Measurements from ENCODE around the gene CAV3. TPM values are rescaled to one million over a fixed set of nuclear protein-coding genes. Genes with fewer than 3 reads are reported as not detected.

The CAV3 gene
- polyA plus RNA-seq, 1 experiment, result not detected

- peaks cover 11% of the 10 kb centered on the region for H3K9me3 ChIP-seq (ENCODE audit: control insufficient read depth, insufficient read depth, low read length)
- no peaks in the 10 kb centered on the region for H3K27me3 ChIP-seq (ENCODE audit: control insufficient read depth, insufficient read depth, low read length)
- no peak overlapping the region for H3K4me3 ChIP-seq (ENCODE audit: low read depth, low read length)
- no peak for DNase-seq (ENCODE audit: low read depth, low spot score)
- TF ChIP-seq, protein P1, sequence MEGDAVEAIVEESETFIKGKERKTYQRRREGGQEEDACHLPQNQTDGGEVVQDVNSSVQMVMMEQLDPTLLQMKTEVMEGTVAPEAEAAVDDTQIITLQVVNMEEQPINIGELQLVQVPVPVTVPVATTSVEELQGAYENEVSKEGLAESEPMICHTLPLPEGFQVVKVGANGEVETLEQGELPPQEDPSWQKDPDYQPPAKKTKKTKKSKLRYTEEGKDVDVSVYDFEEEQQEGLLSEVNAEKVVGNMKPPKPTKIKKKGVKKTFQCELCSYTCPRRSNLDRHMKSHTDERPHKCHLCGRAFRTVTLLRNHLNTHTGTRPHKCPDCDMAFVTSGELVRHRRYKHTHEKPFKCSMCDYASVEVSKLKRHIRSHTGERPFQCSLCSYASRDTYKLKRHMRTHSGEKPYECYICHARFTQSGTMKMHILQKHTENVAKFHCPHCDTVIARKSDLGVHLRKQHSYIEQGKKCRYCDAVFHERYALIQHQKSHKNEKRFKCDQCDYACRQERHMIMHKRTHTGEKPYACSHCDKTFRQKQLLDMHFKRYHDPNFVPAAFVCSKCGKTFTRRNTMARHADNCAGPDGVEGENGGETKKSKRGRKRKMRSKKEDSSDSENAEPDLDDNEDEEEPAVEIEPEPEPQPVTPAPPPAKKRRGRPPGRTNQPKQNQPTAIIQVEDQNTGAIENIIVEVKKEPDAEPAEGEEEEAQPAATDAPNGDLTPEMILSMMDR (IDR thresholded peaks at IDR 0.05; ENCODE audit: low read depth, low read length), result no peak
- CTCF ChIA-PET, result interaction anchor here (0.8 kb wide), 2 partner anchors 39 to 67 kb away, joined by 3 read pairs; partner anchors contain the start of gene OXTR
- H3K27ac ChIP-seq (ENCODE audit: low read depth, low read length), result no peak overlapping the region
- POLR2A ChIA-PET, result no interaction called here
These were observed 2.9 kb upstream of the CAV3 start for GRCh38 chr3:8730656-8731055.

GRCh38 chr3:8732413-8732812 is 1.2 kb upstream of the CAV3 start:
- TF ChIP-seq, protein P1 (IDR thresholded peaks at IDR 0.05; ENCODE audit: low read depth, low read length), result no peak
- no peak overlapping the region for H3K27ac ChIP-seq (ENCODE audit: low read depth, low read length)
- ChIA-PET POLR2A (no interaction called here), CTCF (interaction anchor here (1.4 kb wide), 1 partner anchor 37 kb away, joined by 4 read pairs; the partner anchor contains the start of gene OXTR)
- no peak overlapping the region for H3K4me3 ChIP-seq (ENCODE audit: low read depth, low read length)
- no peaks in the 10 kb centered on the region for H3K27me3 ChIP-seq (ENCODE audit: control insufficient read depth, insufficient read depth, low read length)
- DNase-seq (ENCODE audit: low read depth, low spot score), result no peak
- H3K9me3 ChIP-seq (ENCODE audit: control insufficient read depth, insufficient read depth, low read length), result no peaks in the 10 kb centered on the region

- no peak for DNase-seq (ENCODE audit: low read depth, low spot score)
- POLR2A ChIA-PET, result interaction anchor here (0.5 kb wide), 1 partner anchor 135 kb away, joined by 3 read pairs; no protein-coding TSS in a partner anchor
- Histone ChIP-seq H3K9me3 (ENCODE audit: control insufficient read depth, insufficient read depth, low read length) (no peaks in the 10 kb centered on the region), H3K4me3 (ENCODE audit: low read depth, low read length) (no peak overlapping the region), H3K27me3 (ENCODE audit: control insufficient read depth, insufficient read depth, low read length) (no peaks in the 10 kb centered on the region), H3K27ac (ENCODE audit: low read depth, low read length) (no peak overlapping the region)
- TF ChIP-seq, protein P1 (IDR thresholded peaks at IDR 0.05; ENCODE audit: low read depth, low read length), result no peak
- CTCF ChIA-PET, result no interaction called here
These were observed 706 bp downstream of the CAV3 start for GRCh38 chr3:8734137-8734878.

DNA sequence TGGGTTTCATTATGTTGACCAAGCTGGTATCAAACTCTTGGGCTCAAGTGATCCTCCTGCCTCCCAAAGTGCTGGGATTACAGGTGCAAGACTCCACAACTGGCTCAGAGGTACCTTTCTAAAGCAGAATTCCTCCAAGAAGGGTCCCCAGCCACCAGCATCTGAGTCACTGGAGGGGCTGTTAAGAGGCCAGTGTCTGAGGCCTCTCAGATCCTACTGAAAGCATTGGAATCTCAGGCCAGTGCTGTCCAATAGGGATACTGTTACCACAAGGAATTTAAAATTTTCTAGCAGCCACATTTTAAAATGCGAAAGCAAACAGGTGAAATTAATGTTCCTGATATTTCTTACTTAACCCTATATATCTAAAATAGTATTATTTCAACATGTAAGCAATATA is 1.3 kb downstream of the CAV3 start:
- no peak for DNase-seq (ENCODE audit: low read depth, low spot score)
- Histone ChIP-seq H3K27ac (ENCODE audit: low read depth, low read length) (no peak overlapping the region), H3K4me3 (ENCODE audit: low read depth, low read length) (no peak overlapping the region), H3K27me3 (ENCODE audit: control insufficient read depth, insufficient read depth, low read length) (no peaks in the 10 kb centered on the region), H3K9me3 (ENCODE audit: control insufficient read depth, insufficient read depth, low read length) (peaks cover 4% of the 10 kb centered on the region)
- CTCF ChIA-PET, result no interaction called here
- POLR2A ChIA-PET, result no interaction called here
- TF ChIP-seq, protein P1 (IDR thresholded peaks at IDR 0.05; ENCODE audit: low read depth, low read length), result no peak

DNA sequence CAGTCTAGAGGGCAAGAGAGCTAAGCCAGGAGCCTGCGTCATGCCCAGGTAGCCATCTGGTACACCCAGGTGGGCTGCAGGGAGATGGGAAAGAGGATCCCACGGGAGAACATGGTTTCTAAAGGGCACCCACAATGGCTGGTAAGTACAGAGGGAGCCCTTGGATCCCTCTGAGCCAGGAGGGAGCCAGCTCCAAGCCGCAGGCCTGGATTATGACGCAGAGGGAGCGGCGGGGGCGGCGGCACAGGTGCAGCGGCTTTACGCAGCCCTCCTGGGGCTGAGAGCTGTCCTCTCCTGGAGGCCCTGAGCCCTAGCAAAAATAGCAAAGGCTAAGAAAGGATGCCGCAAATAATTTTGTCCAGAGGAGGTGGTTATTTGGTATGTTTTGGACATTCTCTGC is 2.8 kb downstream of the CAV3 start:
- Histone ChIP-seq H3K9me3 (ENCODE audit: control insufficient read depth, insufficient read depth, low read length) (peaks cover 4% of the 10 kb centered on the region), H3K27ac (ENCODE audit: low read depth, low read length) (no peak overlapping the region), H3K4me3 (ENCODE audit: low read depth, low read length) (no peak overlapping the region), H3K27me3 (ENCODE audit: control insufficient read depth, insufficient read depth, low read length) (no peaks in the 10 kb centered on the region)
- ChIA-PET CTCF (no interaction called here), POLR2A (no interaction called here)
- TF ChIP-seq, protein P1 (IDR thresholded peaks at IDR 0.05; ENCODE audit: low read depth, low read length), result no peak
- no peak for DNase-seq (ENCODE audit: low read depth, low spot score)

All from AG04450 (cell line).